ENCODE measurements around the gene PEMT.

The PEMT gene

DNA sequence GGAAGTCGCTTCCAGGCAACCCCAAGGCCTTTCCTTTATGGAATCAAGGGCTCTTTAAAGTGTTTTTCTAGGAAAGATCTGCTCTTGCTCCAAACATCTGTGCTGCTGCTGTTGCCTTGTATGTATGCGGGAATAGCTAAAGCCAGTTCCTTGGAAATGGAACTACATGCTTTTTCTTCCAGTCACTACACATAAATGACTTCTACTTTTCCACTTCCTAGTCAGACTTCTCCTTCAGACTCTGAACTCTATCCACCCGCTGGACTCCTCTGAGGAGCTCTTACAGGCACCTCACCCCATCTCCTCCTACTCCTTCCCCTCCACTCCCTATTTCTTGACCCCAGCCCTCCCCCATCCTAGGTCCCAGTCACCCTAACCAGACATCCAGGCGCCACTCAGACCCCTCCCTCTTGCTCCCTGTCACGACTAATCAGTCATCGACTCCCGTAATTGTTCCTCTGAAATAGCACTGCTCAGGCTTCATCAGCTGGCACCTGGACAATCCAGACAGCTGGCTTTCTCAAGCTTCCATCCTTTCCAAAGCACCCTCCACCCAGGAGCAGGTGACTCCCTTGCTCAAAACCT, 15.0 kb upstream of the PEMT start:
- DNase-seq: no peak

DNA sequence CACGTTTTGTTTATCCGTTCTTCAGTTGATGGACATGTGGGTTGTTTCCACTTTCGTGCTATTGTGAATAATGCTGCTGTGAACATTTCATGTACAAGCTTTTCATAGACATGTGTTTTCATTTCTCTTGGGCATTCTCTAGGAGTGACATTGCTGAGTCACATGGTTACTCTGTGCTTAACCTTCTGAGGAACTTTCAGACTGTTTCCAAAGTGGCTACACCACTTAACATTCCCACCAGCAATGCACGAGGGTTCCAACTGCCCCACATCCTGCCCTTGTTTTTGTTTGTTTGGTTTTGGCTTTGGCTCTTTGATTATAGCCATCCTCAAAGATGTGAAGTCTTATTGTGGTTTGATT, 14.2 kb upstream of the PEMT start:
- DNase-seq: no peak

DNA sequence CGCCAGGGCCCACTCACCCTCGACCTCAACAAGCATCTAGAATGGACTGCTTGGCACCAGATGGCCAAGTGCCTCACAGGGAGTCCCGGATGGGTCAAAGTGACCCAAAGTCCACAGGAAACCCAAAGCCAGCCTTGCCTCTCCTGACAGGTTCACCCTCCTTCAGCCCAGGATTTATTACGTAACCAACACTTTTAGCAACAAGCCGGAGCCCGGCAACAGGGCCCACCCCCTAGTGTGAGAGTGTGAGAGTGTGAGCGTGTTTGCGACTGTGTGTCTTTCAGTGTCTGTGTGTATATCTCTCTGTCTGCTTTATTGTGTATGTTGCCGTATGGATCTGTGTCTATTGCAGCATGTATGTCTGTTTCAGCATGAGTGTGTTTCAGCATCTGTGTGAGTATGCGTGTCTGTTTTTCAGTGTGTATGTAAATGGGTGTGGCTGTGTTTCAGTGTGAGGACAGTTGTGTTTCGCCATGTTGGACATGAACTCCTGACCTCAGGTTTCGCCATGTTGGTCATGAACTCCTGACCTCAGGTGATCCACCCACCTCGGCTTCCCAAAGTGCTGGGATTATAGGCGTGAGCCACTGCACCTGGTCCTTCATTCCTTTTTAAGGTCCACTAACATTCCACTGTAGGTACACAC, 13.7 kb upstream of the PEMT start:
- no peak for DNase-seq

DNA sequence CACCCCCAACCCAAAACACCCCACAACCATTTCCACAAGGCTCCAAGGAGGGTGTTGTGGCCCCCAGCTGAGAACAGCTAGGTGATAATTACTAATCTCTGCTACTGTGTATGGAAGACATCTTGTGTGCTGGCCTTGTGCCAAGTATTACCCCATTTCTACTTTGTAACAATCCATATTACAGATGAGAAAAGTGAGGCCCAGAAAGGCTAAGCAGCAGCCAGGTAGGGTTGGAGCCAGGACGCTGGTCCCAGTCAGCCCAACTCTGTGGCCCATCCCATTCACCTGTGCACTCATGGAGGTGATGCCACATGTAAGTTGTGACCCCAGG, 12.4 kb upstream of the PEMT start:
- no peak for DNase-seq

DNA sequence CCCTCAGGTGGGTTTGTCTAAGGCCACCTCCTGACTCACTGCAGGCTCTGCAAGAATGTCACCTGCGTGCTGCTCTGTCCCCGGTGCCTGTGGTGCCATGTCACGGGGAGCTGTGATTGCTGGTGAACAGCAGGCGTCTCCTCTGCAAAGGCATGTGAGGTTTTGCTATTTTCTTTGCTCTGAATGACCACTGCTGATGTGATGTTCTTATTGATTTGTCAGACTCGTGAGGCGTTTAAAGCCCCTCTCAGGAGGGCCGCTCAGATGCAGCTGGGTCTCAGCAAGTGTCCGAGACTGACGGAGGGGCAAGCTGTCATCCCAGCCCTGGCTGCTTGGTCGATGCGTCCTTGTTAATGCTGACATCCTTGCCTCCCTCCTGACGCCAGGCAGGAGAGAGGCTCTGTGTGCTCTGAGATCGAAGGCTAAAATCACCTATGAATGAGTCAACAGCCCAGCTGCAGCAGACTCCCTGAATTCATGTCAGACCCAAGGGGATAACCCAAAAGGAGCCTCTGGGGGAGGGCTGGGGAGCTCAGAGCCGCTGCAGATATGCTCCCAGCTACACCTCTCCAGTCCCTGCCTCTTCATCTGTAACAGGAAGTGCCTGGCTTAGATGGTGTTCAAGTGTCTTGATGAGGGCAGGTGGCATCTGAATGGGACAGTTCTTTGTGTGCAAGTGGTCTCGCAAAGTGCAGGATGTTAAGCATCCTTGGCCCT, 11.8 kb upstream of the PEMT start:
- DNase-seq: no peak

DNA sequence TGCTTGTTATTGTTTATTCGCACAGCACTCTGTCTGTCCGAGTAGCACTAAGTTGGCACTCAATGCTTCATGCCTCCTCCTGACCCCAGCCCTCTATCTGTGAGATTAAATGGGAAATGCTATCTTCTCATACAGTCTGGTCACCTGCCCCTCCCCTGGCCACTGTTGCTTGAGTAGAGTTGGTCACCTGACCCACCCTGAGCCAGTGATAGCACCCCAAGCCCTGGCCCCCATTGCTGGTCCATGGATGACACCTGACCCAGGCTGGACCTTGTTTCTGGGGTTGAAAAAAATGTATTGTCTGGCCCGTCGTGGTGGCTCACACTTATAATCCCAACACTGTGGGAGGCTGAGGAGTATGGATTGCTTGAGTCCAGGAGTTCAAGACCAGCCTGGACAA, 8.5 kb upstream of the PEMT start:
- DNase-seq: no peak

DNA sequence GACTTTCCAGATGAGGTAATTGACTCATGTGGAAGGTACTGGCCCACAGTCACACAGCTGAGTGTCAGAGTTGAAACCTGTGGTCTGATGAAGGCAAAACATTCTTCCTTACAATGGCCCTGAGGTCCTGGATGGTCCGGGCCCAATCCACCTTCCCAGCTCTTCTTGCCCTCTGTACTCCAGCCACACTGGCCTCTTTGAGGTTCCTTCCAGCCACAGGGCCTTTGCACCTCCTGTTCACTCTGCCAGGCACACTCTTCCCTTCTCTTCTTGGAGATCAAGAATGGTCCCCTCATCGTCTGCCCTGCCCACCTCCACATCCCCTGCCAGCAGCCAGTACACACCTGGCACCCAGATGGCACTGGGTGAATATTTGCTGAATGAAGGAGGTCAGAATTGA, 6.5 kb upstream of the PEMT start:
- DNase-seq: no peak

DNA sequence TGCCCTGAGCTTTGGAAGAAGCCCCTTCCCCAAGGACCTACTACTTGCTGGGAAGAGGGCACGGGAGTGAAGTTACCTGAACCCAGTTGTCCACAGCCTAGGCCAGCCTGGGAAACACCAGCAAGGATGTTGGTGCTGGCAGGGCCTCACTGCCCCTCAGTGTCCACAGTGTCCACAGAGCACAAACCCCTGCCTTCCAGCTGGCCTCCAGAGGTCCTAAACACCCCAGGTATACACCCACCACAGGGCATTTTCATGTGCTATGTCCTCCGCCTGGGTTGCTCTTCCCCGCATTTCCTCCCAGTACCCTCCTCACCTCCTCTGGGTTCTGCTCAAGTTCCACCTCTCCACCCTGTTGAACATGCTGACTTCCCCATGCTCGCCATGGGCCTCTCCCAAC, 4.2 kb upstream of the PEMT start:
- DNase-seq: no peak

DNA sequence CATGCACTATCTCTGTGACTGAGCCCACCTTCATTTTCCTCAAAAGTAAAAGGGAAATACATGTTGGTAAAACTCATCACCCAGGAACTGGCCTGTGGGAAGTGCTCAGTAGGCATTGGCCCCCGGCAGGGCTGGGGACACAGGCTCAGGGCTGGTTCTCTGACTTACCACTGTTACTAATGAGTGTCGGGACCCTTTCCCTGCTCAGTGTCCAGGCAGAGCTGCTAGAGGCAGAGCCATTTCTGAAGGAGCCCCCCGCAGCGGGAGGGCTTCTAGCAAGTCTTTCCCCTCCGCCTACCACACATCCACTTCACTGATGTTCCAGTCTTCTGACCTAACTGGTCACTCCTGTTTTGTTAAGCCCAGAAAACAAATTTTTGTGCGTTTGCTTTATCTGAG, 1.7 kb upstream of the PEMT start:
- DNase-seq: no peak

DNA sequence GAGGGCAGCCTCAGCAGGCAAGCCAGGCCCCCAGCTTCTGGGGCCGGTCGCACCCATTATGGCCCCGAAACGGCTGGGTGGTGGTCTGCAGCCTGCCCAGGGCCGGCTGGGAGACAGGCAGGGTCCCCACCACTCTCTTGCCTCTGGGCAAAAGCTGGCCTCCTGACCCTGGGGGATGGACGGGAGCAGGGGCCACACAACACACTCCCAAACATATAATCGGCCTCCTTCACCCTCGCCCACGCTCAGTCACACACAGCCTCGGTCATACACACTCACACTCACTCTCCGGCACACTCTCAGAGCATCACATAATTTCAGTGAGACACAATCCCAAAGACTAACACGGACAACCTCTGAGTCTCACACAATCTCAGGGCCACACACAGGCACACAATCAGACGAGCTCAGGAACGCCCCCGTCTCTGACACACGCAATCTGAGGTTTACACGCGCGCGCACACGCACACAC, 589 bp downstream of the PEMT start:
- DNase-seq: no peak

DNA sequence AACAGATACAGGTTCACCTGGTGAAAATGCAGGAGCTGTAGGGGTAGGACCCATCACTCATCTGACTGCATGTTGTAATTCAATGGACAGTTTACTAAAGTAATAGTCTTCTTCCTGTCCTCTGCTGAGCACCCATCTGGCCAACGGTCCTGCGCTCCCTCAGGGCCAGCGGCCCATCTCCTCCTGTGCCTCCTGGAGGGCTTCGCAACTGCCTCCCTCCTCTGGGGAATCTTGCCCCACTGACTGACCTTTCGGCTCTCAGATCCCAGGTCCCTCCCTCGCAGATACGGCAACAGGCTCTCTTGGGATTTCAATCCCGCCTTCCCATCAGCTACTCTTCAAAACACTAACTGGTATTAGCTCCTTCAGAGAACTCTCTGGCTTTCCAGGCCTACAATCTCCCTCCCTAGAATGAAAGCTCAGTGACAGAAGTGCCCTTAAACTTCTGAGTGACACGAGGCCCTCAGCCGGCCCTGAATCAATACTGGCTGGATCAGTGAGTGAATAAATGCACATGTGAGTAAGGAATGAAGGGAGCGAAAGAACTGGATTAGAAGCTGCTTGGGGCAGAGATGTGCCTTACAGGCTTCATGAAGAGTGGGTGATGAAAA, 1.3 kb downstream of the PEMT start:
- no peak for DNase-seq

DNA sequence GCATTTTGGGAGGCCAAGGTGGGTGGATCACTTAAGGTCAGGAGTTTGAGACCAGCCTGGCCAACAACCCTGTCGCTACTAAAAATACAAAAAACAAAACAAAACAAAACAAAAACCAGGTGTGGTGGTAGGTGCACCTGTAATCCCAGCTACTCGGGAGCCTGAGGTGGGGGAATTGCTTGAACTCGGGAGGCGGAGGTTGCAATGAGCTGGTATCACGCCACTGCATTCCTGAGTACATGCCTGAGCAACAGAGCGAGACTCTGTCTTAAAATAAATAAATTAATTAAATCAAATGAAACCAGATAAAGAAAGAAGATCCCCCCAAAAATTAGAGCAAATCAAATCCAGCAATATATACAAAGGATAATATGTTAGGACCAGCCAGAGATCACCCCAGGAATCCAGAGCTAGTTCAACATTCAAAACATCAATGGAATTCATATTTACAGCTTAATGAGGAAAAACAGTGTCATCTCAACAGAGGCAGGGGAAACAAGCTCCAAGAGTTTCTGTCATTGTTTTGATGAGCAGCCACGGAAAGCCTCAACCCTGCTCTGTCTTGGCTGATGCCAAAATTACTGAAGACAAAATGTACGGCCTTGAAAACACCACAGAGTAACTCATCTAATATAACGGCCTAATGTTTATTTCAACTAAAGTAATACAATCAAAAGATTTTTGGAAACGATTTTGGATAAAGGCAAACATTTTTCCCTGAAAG, 3.7 kb downstream of the PEMT start:
- no peak for DNase-seq

DNA sequence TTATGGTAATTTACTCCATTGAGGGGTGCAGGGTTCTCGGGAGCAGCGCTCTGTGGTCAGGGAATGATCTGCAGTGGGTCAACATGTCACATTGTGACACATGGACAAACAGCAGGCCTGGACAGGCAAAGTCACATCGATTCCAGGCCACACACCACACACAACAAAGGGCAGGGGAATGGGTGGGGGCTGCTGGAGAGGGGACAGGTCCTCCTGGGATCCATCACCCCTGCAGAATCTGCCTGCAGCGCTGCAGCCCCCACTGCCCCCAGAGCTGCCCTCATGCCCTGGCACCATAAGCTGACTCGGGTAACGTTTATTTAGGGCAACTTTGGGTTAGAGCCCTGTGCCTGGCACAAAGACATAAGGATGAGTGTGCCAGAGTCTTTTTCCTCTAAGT, 9.1 kb downstream of the PEMT start:
- DNase-seq: no peak

DNA sequence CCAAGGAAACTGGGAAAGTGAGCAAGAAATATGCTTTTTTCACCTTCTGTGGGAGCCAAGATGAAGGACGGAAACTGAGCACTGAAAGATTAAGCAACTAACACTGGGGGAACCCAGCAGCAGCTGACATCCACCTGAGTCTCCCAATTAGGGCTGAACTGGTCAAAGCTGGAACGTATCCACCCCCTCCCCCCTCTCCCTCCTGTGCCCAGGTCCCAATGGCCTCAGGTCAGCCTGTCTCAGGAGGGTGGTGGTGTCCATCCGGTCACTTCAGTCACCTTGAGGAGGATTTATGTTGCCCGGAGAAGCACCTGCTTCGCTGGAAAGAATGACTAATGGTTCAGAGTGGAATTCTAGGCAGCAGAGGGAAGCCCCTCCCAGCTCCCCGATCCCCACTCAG, 10.0 kb downstream of the PEMT start:
- DNase-seq: no peak

DNA sequence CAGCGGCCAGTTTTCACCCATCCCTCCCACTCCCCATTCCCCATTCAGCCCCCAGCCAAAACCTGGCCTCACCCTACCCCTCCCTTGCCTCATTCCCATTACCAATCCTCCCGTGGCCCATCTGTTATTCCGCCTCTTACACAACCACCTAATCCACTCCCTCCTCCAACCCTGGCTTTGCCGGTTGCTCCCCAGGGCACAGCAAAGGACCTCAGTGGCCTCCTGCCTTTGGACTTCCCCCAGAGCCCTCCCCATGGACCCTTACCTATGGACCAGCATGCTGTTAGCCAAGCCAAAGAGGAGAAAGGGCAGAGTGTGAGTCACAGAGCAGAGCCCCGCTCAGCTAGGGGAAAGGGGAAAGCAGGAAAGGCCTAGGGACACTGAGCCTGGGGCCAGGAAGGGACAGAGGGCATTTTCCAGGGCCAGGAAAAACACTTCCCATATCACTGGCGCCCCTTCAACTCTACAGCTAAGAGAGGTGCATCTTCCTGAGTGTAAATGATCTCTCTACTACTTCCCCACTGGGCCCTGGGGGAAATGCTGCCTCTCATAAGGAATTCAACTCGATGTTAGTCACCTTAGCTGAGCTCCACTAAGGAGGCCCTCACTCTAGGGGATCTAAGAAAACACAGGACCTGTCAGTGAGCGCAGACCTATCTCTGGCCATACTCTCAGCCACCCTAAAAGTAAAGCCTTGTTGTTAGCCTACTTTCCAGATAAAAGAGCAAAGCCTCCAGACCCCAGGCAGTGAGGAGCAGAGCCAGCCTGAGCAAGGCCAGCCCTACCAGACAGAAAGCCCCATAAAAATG, 10.6 kb downstream of the PEMT start:
- DNase-seq: no peak

DNA sequence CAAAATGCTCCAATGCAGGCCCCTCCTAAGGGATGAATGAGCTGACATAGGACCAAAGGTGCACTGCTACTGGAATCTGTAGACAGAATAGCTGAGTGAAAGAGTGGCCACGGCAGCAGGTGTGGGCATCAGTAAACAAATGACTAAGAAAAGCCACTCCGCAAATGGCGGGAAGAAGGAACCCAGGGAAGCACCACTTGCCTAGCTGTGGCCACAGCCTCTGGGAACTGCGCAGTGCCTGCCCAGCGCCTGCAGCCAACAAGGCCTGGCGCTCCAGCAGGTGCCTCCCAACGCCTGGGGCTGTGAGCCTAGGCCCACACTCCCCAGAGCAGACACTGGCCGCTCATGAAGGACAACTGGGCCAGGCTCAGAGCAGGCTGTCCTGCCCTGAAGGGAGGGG, 11.8 kb downstream of the PEMT start:
- DNase-seq: no peak

DNA sequence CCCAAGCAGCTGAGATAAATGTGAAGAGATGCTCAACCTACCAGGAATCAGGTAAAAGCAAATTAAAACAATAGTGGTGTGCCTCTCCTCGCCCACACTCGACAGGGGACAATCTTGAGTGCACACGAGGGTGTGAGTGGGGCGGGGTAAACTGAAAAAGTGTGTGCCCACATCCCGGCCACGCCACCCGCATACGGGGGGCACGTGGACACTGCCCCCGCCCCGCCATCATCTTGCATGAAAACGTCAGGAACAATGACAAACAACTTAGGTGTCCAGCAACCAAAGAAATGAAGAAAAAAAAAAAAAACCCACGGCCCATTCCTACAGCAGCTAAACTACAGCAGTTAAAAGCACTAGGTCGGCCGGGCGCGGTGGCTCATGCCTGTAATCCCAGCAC, 14.1 kb downstream of the PEMT start:
- DNase-seq: no peak

DNA sequence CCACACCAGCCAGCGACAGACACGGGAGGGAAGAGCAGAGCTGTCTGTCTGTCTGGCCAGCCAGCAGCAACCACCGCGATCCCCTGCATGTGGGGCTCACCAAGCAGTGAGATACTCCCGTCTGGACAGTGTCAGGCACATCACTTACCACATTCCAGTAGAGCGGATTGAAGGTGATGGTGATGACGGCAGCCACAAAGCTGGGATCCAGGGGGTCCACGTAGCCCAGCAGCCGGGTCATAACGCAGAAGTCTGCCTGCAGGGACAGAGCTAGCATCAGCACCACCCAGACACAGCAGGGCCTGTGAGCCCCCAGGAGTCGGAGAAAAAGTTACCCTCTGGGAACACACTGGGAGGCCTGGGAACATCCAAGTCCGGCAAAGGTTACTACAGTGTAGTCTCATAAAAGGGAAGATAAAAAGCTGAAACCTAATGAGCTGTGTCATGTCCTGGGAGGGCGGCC, 14.7 kb downstream of the PEMT start:
- no peak for DNase-seq

DNA sequence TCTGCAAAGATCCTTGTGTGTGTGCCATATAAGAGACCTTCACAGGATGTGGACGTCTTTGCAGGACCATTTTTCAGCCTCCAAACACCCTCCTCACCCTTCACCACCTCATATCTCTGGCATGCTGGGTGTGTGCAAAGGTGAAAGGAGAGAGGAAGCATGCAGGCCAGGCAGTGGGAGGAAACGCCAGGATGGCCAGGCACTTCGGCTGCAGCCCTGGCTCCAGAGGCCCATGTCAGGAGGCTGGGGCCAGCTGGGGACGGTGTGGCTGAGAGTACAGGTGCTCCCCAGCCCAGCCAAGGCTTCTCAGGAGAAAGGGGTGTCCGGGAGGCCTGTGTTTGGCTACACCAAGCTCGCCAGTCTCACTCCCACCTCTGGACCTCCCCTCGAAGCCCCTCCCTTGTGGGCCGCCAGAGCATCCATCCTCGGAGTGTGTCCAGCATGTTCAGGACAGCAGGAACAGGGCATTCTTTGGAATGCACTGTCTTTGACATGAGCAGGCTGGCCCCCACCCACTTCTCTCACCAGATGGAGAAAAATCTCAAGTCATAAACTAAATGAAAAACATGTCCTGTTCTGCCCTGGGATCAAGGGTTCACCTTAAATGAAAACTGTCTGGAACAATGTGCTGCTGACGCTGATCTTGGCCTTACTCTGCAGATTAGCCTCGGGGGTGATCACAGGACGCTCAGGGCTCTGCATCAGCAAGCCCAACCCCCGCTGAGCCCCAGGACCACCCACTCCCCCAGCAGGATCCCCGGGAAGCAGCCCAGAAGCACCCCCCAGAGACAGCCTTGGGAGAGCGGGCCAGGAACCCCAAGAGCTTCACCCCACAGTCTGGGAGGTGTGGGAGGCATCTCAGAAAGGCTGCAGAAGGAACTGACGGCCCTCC, 15.9 kb downstream of the PEMT start:
- DNase-seq: no peak

DNA sequence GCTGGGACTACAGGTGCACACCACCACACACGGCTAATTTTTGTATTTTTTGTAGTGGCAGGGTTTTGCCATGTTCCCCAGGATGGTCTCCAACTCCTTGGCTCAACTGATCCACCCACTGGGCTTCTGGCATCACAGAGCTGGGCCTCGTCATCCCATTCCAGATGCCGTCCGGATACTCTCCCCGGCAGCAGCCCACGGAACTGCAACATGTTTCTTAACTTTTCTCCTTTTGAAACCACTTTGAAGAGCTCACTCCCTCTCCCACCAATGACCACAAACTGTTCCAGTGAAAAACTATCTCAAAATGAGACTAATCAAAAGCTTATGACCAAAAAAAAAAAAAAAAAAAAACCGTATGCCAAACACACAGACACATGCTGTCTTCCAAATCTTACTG, 17.6 kb downstream of the PEMT start:
- no peak for DNase-seq
